Germinal center (tissue), 1 donor: Measurements from ENCODE around the gene ANKS3.

Experiments
- DNase-seq: peaks from one replicate; pipeline ENCODE4 v3.0.0; 2012; ENCODE audit warnings: mixed read lengths, low spot score

Gene ANKS3

GRCh38 chr16:4724661-4725270 is 9.3 kb downstream of the ANKS3 start:
- no peak for DNase-seq

- DNase-seq = no peak
These were observed 10.9 kb downstream of the ANKS3 start for GRCh38 chr16:4723071-4723767.

DNA sequence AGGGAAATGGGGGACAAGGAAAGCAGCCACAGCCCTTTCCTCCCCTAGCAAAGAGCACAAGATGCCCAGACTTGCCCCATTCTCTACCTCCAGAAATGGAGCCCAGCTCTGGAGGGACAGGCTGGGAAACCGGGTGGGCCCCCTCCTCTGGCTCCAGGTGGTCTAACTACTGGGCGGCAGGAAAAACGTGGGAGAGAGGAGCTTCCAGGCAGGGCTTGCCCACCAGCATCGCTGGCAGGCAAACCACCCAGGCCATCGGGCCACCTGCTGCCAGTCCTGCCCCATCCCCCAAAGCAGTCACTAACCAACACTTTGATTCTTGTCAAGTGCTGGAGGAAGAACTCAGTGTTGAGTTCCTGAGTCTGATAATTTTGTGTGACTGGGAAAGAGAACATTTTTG is 15.6 kb downstream of the ANKS3 start:
- DNase-seq = no peak

DNA sequence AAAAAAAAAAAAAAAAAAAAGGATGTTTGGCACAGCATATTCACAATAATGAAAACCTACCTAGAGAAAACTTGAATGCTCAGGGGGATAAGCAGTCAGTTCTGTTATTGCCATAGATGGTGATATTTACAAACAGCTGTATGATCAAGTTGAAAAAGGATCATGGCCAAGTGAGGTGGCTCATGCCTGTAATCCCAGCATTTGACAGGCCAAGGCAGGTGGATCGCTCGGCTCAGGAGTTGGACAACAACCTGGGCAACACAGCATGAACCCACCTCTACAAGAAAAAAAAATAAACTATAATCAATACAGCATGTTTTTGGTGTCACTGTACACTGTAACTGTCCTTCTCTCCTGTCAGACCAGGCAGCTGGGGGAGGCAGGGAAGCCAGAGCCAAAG is 19.1 kb downstream of the ANKS3 start:
- no peak for DNase-seq

DNA sequence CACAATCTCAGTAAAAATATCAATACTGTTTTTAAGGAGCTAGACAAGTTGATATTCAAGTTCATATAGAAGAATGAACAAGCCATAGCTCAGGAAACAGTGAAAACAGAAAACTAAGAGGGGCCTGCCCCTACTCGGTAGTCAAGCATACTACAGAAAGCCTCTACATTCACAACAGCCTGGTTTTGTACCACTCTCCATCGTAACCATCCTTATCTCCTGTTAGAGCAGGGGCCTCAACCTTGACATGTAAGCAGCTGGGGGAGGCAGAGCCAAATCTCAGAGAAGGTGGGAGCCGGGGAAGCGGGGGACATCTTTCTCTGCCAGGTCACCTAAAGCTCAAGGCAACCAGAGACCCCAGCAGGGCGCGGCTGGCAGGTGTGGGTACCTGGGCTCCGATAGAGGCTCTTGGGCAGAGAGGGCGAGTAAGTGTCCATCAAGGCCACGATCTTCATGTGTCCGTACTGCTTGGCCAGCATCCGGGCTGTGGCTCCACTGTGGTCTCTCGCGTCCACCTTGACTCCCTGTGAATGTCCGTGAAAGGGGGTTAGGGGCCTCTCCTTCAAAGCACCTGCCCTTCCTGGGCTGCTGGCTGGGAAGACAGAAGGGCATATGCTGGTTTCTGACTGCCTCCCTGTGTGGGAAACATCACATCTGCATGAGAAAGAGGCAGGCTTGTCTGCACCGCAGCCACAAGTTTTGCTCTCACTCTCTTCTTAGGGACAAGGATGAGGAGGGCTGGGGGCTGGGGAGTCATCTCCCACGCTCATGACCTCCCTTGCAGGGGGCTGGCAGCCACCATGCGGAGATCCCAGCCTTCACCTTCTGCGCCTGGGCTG is 20.2 kb downstream of the ANKS3 start:
- no peak for DNase-seq

- no peak for DNase-seq
These were observed 24.6 kb downstream of the ANKS3 start for GRCh38 chr16:4709481-4709880.

- DNase-seq = no peak
These were observed 27.2 kb downstream of the ANKS3 start for GRCh38 chr16:4706871-4707270.

- DNase-seq = no peak
These were observed 29.2 kb downstream of the ANKS3 start for GRCh38 chr16:4704913-4705312.

GRCh38 chr16:4704491-4704890 is 29.6 kb downstream of the ANKS3 start:
- no peak for DNase-seq

DNA sequence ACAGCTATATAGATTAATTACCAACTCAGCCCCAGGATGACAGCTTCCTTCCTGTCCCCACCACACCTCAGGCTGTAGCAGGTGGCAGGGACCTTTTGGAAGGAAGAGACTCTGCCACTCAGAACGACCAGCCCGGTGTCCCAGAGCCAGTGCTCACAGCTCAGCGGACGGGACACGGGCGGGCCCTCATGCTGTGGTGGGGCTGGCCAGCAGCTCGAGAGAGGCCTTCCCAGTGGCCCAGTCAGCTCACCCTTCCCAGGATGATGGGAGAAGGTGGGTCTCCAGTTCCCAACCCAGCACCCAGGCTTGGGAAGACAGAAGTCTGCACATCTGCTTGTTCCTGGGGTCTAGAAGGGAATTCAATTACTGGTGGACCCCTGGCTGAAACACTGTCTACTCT is 30.2 kb downstream of the ANKS3 start:
- no peak for DNase-seq

- no peak for DNase-seq
These were observed 31.6 kb downstream of the ANKS3 start for GRCh38 chr16:4702466-4702808.

DNA sequence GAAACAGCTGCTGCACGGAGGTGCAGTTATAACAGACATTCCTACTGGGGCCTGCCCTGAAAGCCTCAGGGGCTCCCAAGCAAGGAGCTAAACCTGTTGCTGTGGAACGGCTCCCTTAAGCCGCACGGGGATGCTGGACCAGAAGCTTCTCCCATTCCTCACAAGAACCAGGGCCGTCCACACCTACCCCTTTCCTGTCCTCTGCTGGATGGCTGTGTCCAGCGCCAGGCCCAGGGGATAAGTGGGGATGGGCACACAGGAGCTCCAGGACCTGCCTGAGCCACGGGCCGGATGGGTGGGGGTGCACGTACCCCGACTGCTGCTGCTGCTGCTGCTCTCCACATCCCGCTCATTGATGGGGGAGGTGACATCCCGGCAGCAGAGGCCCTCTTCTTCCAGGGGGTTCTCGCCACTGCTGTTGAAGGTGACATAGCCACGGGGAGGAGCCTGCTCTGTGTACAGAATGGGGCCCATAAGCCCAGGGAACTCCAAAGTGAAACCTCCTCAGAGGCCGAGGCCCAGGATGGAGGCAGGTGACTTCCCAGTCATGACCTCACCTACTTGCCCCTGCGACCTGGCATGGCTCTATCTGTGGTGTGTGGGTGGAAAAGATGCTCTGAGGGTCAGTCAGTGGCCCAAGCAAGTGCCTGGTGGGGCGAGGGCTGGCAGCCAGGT is 32.1 kb downstream of the ANKS3 start:
- no peak for DNase-seq

GRCh38 chr16:4700997-4701743 is 32.9 kb downstream of the ANKS3 start:
- DNase-seq = no peak

- DNase-seq = no peak
These were observed 33.6 kb downstream of the ANKS3 start for GRCh38 chr16:4700380-4700996.

DNA sequence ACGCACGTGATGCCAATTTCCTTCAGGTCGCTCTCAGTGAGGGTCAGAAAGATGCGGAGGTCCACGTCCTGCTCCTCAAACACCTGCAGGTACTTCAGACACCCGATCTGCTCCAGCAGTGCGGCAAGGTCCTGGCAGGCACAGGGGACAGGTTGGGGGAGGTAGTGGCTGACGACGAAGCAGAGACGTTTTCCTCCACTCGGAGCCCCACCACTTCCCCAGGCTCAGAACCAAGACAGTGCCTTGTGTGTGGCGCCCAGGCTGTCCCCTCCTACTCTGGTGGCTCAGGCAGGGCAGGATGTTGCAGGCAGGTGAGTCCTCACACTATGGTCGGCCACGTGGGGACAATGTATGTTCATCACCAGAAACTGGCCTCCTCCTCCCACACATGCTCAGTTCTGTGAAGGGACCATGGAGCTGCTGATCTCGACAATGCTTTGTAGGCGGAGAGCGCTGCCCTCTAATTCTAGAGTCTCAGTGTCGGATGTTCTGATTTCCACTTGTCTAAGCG is 35.0 kb downstream of the ANKS3 start:
- DNase-seq = no peak

DNA sequence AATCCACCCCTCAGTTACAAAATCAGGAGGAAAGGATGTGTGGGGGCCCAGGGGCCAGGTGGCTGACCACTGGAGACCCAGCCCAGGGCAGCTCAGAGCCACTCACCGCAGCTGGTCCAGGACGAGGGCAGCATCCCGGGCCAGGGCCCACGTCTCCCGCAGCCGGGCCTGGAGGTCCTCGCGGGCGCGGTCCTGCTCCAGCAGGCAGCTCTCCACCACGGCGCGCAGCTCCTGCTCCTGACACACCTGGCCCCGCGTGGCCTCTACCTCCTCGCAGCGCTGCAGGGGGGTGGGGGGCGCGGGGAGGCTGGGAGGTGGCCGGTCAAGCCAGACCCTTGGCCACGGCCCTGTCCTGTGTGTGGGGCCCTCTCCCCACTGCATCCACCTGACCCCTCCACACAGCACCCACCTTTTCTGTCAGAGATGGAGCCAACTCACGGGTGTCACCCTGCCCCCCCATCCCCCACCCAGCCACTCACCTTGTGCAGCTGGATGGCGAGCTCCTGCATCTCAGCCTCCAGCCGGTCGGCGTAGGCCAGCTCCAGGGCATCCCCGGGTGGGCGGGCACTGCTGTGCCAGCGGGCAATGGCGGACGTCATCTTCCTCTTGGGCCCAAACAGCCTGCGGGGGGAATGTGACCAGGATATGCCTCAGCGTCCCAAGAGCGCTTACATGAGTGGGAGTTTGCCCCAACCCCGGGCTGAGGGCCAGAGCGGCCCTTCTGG is 35.6 kb downstream of the ANKS3 start:
- no peak for DNase-seq

DNA sequence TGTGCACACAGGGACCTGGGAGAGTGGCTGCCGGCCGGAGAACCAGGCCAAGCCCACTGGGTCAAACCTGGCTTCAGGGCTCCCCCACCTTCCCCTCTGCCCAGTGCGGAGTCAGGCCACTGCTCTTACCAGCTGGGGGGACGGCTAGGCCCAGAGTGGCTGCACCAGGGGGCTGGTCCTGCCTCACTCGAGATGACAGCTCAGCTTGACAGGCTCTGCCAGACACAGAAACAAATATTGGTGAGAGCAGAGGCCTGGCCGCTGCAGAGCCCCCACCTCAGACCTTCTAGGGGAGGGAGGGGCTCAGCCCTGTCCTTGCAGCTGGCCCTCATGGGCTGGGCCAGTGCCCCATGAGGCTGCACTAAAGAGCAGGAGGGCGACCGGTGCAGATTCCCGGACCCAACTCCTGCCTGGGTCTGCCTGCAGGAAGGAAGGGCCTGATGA is 36.2 kb downstream of the ANKS3 start:
- no peak for DNase-seq

GRCh38 chr16:4696905-4697847 is 36.9 kb downstream of the ANKS3 start:
- no peak for DNase-seq

DNA sequence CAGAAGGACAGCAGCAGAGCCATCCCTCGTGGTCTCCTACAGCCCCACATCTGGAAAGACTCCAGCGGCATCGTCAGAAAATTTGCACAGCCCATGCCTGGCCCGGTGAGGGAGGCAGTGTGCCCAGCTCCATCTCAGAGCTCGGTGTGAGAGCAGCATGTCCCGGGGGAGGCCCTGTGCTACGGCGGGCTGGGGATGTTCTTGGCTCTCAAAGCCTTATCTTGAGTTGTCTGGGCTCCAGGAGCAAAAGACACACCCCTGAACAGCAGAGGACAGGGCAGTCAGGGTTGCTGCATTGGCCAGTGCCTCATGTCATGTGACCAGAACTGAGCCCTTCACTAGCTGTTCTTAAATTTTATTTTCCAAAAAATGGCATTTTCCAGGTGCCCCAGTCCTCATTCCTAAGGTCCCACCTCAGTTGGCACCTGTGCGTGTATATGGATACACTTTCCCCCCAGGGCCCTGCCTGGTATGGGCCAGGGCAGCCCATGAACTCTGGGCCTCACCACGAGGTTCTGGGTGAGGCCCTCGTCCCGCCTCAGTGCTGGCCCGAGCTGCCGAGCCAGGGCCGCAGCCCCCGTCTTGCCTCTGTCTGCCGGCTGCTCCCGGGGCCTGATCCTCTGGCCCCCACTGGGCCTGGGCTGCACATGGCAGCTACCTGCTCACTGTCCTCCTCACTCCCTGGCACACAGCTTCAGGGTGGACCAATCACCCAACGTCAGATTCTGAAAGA is 37.7 kb downstream of the ANKS3 start:
- no peak for DNase-seq
